NOMO-1 (cell line): ENCODE measurements around the gene REST.

Experiments used
- DNase-seq, 2 experiments: peaks; one replicate each; lab custom pipeline; 2025; ENCODE audit not compliant: unreplicated experiment in 2 of 2; lab: John Stamatoyannopoulos, UW

REST gene

GRCh38 chr4:56973336-56973735 lies 65.6 kb downstream of the REST start:
- no peak for DNase-seq

DNA sequence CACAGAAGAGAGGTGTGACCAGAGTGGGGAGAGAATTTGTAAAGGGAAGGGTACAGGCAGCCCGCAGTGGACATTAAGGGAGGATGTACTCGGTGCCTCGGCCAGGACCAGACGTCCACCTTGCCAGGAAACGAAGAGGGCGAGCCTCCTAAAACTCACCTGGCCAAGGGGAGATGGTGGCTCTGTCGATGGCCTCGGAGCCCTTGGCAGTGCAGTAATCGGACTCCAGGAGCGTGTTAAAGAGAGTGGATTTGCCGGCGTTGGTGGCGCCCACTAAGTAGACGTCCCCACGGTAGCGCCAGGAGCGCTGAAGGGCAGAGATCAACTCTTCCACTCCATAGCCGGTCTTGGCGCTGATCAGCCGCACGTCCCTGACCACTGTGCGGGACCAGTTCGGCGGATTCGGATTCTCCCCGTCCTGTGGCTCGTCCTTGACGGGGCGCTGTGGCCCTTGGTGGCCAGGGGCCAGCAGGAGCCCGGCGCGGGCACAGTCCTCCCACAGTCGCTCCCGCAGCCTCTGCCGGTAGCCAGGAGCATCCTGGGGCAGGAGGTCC lies 68.7 kb downstream of the REST start:
- DNase-seq: no peak

GRCh38 chr4:56976837-56977320 lies 69.2 kb downstream of the REST start:
- no peak for DNase-seq

DNA sequence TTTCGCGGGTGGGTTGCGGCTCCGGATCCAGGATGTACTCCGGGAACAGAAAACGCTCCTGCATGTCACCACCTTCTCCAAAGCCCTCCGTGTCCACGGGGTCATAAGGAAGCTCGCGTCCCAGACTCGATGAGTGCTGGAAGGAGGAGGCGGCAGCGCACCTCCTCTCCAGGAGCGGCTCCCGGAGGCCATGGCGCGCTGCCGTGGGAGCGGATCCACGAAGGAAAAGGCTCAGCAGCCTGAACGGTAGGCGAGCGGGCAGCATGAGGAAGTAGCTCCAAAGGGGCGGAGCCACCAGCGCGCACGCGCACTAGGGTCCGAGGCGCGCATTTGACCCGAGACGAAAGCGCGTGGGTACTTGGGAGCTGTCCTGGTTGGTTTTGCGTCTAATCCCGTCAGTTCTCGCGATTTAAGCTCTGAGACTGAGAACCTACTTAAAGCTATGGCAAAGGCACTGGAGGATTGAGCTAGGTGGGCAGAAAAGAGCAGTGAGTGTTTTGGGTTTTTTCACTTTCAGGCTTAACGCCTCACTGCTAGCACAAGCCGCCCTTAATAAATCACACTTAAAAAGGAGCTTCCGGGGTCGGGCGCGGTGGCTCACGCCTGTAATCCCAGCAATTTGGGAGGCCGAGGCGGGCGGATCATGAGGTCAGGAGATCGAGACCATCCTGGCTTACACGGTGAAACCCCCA lies 69.8 kb downstream of the REST start, which contains the start of gene NOA1:
TSS of gene NOA1 (minus strand) at position 286 of the 692 bp plus-strand sequence. CDS start at position 265, 21 bp downstream.
- DNase-seq: peak; percentile 95 to 97

- peak; percentile 96 to 97 for DNase-seq
Observed at GRCh38 chr4:56978750-56979303, 71.1 kb downstream of the REST start, which contains the start of gene POLR2B. TSS of gene POLR2B (plus strand) at chr4:56978896. CDS start at chr4:56978986, 90 bp downstream.

GRCh38 chr4:56979421-56980072 lies 71.8 kb downstream of the REST start:
- DNase-seq: peak in 1 of 2 experiments; percentile 30

DNA sequence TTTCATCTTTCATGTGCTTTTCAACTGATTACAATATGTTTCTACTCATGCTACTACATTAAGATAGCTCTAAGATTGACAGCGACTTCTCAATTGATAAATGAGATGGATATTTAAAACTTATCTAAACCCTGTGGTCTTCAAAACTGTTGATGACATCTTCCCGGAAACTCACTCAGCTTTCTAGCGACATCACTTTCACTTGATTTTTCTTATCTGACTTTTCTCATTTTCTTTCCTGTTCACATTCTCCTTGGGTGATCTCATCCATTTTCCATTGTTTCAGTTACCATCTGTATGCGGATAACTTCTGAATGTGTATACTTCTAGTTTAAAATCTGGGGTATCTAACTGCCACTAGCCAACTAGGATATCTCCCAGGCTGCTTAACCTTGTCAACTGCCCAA lies 74.1 kb downstream of the REST start:
- no peak for DNase-seq

DNA sequence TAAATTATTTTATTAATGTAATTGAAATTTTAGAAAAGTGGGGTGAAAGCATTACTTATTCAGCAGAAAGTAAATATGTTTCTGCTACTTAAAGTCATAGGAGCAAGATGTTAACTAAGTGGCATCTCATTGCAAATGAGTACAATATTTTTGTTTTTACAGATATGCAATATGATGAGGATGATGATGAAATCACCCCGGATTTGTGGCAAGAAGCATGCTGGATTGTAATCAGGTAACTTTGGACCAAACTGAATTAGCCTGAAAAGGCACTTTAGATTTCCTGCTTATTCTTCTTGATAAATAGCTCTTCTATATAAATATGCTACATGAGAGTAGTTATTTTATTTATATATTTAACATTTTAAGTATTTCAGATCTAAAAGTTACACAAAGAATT lies 78.5 kb downstream of the REST start:
- no peak for DNase-seq

- no peak for DNase-seq
Observed at GRCh38 chr4:56986952-56987351, 79.3 kb downstream of the REST start.

GRCh38 chr4:56990109-56990905 lies 82.6 kb downstream of the REST start:
- DNase-seq: no peak

DNA sequence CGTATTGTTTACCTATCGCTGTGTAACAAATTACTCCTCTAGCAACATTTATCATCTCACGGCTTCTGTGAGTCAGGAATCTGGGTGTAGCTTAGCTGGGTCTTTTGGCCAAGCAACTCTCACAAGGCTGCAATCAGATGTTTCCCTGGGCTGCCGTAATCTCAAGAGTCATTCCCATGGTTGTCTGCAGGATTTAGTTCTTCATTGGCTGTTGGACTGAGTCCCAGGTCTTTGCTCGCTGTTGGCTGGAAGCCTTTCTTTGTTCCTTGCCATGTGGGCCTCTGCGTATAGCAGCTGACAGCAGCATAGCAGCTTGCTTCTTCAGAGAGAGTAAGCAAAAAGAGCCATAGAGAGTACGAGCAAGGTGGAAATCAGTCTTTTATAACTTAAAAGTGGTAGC lies 87.8 kb downstream of the REST start:
- no peak for DNase-seq

- DNase-seq: no peak
Observed at GRCh38 chr4:56999751-57000150, 92.1 kb downstream of the REST start.

- DNase-seq: no peak
Observed at GRCh38 chr4:57013543-57014120, 105.9 kb downstream of the REST start.
